Sigmoid colon (tissue), 4 donors: ENCODE measurements around the gene PRKN.

Experiments
- EP300 ChIP-seq, 4 donors: sonication (generic); formaldehyde crosslinking; IDR thresholded peaks; one replicate each; pipeline ENCODE4 v1.6.1; 2017; ENCODE audit warnings: antibody characterized with exemption in 4 of 4
- POLR2A ChIP-seq, 2 donors: fragments of 450-650 bp; IDR thresholded peaks; one replicate each; pipeline ENCODE4 v1.6.1; 2016; ENCODE audit warnings: antibody characterized with exemption in 2 of 2, mild to moderate bottlenecking in 2 of 2, moderate library complexity in 2 of 2
- TF ChIP-seq, protein P1 (sequence below), 4 experiments: fragments of 450-650 bp in 3 of 4; fragments of 200-600 bp in 1 of 4; IDR thresholded peaks; one replicate each; pipeline ENCODE4 v1.5.1; 2016 to 2019; ENCODE audit warnings: antibody characterized with exemption in 4 of 4, mild to moderate bottlenecking in 3 of 4, moderate library complexity in 2 of 4

DNA sequence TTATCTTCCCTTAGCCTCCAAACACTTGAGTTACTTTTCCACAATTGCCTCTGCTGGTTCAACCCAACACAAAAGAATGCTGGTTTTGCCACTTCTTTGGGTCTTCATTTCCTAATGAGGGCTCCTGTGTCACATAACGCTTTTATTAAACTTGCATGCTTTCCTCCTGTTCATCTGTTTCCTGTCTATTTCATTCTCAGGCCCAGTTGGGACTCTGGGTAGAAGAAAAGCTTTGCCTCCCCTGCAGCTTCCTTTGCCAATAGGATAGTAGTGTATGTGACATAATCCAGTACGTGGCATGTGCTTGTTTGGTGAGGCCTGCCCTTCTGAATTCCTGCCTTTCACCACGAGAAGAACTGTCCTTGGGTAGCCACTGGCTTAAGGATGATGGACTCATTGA is 924.4 kb downstream of the PRKN start:
- TF ChIP-seq, protein P1, sequence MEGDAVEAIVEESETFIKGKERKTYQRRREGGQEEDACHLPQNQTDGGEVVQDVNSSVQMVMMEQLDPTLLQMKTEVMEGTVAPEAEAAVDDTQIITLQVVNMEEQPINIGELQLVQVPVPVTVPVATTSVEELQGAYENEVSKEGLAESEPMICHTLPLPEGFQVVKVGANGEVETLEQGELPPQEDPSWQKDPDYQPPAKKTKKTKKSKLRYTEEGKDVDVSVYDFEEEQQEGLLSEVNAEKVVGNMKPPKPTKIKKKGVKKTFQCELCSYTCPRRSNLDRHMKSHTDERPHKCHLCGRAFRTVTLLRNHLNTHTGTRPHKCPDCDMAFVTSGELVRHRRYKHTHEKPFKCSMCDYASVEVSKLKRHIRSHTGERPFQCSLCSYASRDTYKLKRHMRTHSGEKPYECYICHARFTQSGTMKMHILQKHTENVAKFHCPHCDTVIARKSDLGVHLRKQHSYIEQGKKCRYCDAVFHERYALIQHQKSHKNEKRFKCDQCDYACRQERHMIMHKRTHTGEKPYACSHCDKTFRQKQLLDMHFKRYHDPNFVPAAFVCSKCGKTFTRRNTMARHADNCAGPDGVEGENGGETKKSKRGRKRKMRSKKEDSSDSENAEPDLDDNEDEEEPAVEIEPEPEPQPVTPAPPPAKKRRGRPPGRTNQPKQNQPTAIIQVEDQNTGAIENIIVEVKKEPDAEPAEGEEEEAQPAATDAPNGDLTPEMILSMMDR (IDR thresholded peaks at IDR 0.05): no peak
- TF ChIP-seq EP300 (IDR thresholded peaks at IDR 0.05) (no peak), POLR2A (IDR thresholded peaks at IDR 0.05) (no peak)
